ENCODE measurements around the gene ZC3H7B.

DNA sequence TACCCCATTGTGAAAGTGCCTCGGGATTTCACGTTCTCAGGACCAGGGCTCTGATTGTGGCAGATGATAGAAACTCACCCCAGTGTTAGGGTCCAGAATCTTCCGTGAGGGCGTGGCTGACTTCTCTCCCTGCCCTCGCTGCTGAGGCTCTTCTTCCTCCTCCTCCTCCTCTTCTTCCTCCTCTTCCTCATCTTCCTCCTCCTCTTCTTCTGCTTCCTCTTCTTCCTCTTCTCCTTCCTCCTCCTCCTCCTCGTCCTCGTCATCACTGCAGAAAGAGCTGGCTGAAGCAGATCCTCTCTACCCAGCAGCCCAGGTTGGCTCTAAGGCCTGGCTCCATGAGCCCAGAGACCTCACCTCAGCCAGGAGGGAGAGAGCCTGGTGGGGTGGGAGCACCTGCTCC lies 47.1 kb upstream of the ZC3H7B start:
- TF ChIP-seq, protein P1, sequence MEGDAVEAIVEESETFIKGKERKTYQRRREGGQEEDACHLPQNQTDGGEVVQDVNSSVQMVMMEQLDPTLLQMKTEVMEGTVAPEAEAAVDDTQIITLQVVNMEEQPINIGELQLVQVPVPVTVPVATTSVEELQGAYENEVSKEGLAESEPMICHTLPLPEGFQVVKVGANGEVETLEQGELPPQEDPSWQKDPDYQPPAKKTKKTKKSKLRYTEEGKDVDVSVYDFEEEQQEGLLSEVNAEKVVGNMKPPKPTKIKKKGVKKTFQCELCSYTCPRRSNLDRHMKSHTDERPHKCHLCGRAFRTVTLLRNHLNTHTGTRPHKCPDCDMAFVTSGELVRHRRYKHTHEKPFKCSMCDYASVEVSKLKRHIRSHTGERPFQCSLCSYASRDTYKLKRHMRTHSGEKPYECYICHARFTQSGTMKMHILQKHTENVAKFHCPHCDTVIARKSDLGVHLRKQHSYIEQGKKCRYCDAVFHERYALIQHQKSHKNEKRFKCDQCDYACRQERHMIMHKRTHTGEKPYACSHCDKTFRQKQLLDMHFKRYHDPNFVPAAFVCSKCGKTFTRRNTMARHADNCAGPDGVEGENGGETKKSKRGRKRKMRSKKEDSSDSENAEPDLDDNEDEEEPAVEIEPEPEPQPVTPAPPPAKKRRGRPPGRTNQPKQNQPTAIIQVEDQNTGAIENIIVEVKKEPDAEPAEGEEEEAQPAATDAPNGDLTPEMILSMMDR (IDR thresholded peaks at IDR 0.05; ENCODE audit: low read length): no peak
- no peak for TF ChIP-seq EZH2 (IDR thresholded peaks at IDR 0.05; ENCODE audit: borderline replicate concordance, low read length)

Measured in OCI-LY1 (cell line).